ENCODE results near the gene BTBD3.

The BTBD3 gene

GRCh38 chr20:11917663-11918062, at the start of gene BTBD3:
Gene BTBD3 (plus strand): TSS chr20:11917893. CDS start chr20:11918276, 383 bp downstream.
- no peak for DNase-seq (ENCODE audit: low read depth in 2 of 2)

- no peak for DNase-seq (ENCODE audit: low read depth in 2 of 2)
These were observed 48.1 kb upstream of the BTBD3 start for GRCh38 chr20:11869641-11870040.

- DNase-seq (ENCODE audit: low read depth in 2 of 2): no peak
These were observed 47.3 kb upstream of the BTBD3 start for GRCh38 chr20:11870411-11870810.

- no peak for DNase-seq (ENCODE audit: low read depth in 2 of 2)
These were observed 41.1 kb upstream of the BTBD3 start for GRCh38 chr20:11876555-11876954.

GRCh38 chr20:11880680-11881079, 37.0 kb upstream of the BTBD3 start:
- DNase-seq (ENCODE audit: low read depth in 2 of 2): no peak

GRCh38 chr20:11881449-11881848, 36.2 kb upstream of the BTBD3 start:
- no peak for DNase-seq (ENCODE audit: low read depth in 2 of 2)

GRCh38 chr20:11882651-11883050, 35.0 kb upstream of the BTBD3 start:
- no peak for DNase-seq (ENCODE audit: low read depth in 2 of 2)

- DNase-seq (ENCODE audit: low read depth in 2 of 2): no peak
These were observed 29.0 kb upstream of the BTBD3 start for GRCh38 chr20:11888648-11889047.

GRCh38 chr20:11890331-11891076, 27.2 kb upstream of the BTBD3 start:
- DNase-seq (ENCODE audit: low read depth in 2 of 2): peak; percentile 19 to 52

GRCh38 chr20:11891077-11891775, 26.5 kb upstream of the BTBD3 start:
- peak in 1 of 2 donors; percentile 5 for DNase-seq (ENCODE audit: low read depth in 2 of 2)

GRCh38 chr20:11891776-11892545, 25.7 kb upstream of the BTBD3 start:
- peak; percentile 20 to 43 for DNase-seq (ENCODE audit: low read depth in 2 of 2)

GRCh38 chr20:11894062-11894461, 23.6 kb upstream of the BTBD3 start:
- DNase-seq (ENCODE audit: low read depth in 2 of 2): no peak

- DNase-seq (ENCODE audit: low read depth in 2 of 2): no peak
These were observed 21.8 kb upstream of the BTBD3 start for GRCh38 chr20:11895861-11896387.

GRCh38 chr20:11901127-11901526, 16.6 kb upstream of the BTBD3 start:
- DNase-seq (ENCODE audit: low read depth in 2 of 2): no peak

GRCh38 chr20:11902285-11902697, 15.4 kb upstream of the BTBD3 start:
- DNase-seq (ENCODE audit: low read depth in 2 of 2): no peak

- no peak for DNase-seq (ENCODE audit: low read depth in 2 of 2)
These were observed 12.1 kb upstream of the BTBD3 start for GRCh38 chr20:11905460-11906179.

GRCh38 chr20:11906626-11907480, 10.8 kb upstream of the BTBD3 start:
- no peak for DNase-seq (ENCODE audit: low read depth in 2 of 2)

GRCh38 chr20:11907621-11908020, 10.1 kb upstream of the BTBD3 start:
- no peak for DNase-seq (ENCODE audit: low read depth in 2 of 2)

- no peak for DNase-seq (ENCODE audit: low read depth in 2 of 2)
These were observed 5.6 kb upstream of the BTBD3 start for GRCh38 chr20:11912013-11912658.

All from stimulated activated CD4-positive, alpha-beta T cell treated with anti-CD3 and anti-CD28 coated beads, Interleukin-1b, Interleukin-23, amount 100 ng/mL, for 4 hours (primary cell).